ENCODE data around the gene LAGE3. TPM values are rescaled to one million over a fixed set of nuclear protein-coding genes. Genes with fewer than 3 reads are reported as not detected.
A peak's percentile ranks its signal among the peaks of the same experiment; 100 is the strongest.

The LAGE3 gene
- total RNA-seq, 4 donors from 2014 or later, result 3.0 to 28.4 (median 23.3) TPM; not detected in 1

- peak; percentile 36 for DNase-seq
- in situ Hi-C loops (cut with MboI; ENCODE audit: low pct_ligation_motif_present in 1 of 4, low pct_unique_long_range_greater_than_20kb in 1 of 4, low sequenced_read_pairs in 3 of 4), result no loop called here
- TF ChIP-seq CTCF (IDR thresholded peaks at IDR 0.05) (no peak), POLR2AphosphoS5 (IDR thresholded peaks at IDR 0.05) (peak; percentile 46 to 55 (median 52)), EP300 (IDR thresholded peaks at IDR 0.05; ENCODE audit: low read depth) (no peak), POLR2A (IDR thresholded peaks at IDR 0.05) (peak; percentile 26)
- no peaks in the 10 kb centered on the region for H3K27me3 ChIP-seq
- no peaks in the 10 kb centered on the region for H3K36me3 ChIP-seq
- intact Hi-C loops (cut with DNase I; ENCODE audit: low total_unique reads), result no loop called here
- peaks cover 3 to 16% (median 5%) of the 10 kb centered on the region in 4 donors for H3K4me1 ChIP-seq
- H3K4me3 ChIP-seq, result peak within 1 kb of the TSS; percentile 56 to 86 (median 72)
- peak within 1 kb of the TSS; percentile 82 to 92 (median 88) for H3K27ac ChIP-seq
- H3K9me3 ChIP-seq, result no peaks in the 10 kb centered on the region
- WGBS, 2 donors (ENCODE audit: low coverage in 1 of 2), result 44% methylated on average over 39 of the region's 93 CpGs; no CpG with 5 or more reads in 1 of the 2 donors
Measured at GRCh38 chrX:154436983-154437752, 41.9 kb downstream of the LAGE3 start, which contains the start of gene GDI1. GDI1 (plus strand) TSS chrX:154437154; CDS start chrX:154437255, 101 bp downstream.

GRCh38 chrX:154436374-154436982 lies 42.6 kb downstream of the LAGE3 start:
- 73% methylated on average over 34 of the region's 78 CpGs; no CpG with 5 or more reads in 1 of the 2 donors for WGBS, 2 donors (ENCODE audit: low coverage in 1 of 2)
- H3K9me3 ChIP-seq, result no peaks in the 10 kb centered on the region
- peak overlapping the region in 3 of 4 donors; percentile 56 to 86 (median 75) for H3K4me3 ChIP-seq
- in situ Hi-C loops (cut with MboI; ENCODE audit: low pct_ligation_motif_present in 1 of 4, low pct_unique_long_range_greater_than_20kb in 1 of 4, low sequenced_read_pairs in 3 of 4) (no loop called here), intact Hi-C loops (cut with DNase I; ENCODE audit: low total_unique reads) (no loop called here)
- no peaks in the 10 kb centered on the region for H3K36me3 ChIP-seq
- peak overlapping the region; percentile 82 to 92 (median 88) for H3K27ac ChIP-seq
- peaks cover 3 to 16% (median 5%) of the 10 kb centered on the region in 4 donors for H3K4me1 ChIP-seq
- DNase-seq, result peak; percentile 29
- no peaks in the 10 kb centered on the region for H3K27me3 ChIP-seq
- no peak for TF ChIP-seq EP300 (IDR thresholded peaks at IDR 0.05; ENCODE audit: low read depth)
- TF ChIP-seq CTCF (IDR thresholded peaks at IDR 0.05), result no peak
- TF ChIP-seq POLR2A (IDR thresholded peaks at IDR 0.05), result no peak

- H3K27ac ChIP-seq, result no peak overlapping the region
- TF ChIP-seq POLR2AphosphoS5 (IDR thresholded peaks at IDR 0.05) (no peak), POLR2A (IDR thresholded peaks at IDR 0.05) (no peak), CTCF (IDR thresholded peaks at IDR 0.05) (no peak), EP300 (IDR thresholded peaks at IDR 0.05; ENCODE audit: low read depth) (no peak)
- no peak for DNase-seq
- intact Hi-C loops (cut with DNase I; ENCODE audit: low total_unique reads) (no loop called here), in situ Hi-C loops (cut with MboI; ENCODE audit: low pct_ligation_motif_present in 1 of 4, low pct_unique_long_range_greater_than_20kb in 1 of 4, low sequenced_read_pairs in 3 of 4) (no loop called here)
- H3K36me3 ChIP-seq, result no peaks in the 10 kb centered on the region
- peaks cover 3 to 16% (median 5%) of the 10 kb centered on the region in 4 donors for H3K4me1 ChIP-seq
- WGBS, 2 donors (ENCODE audit: low coverage in 1 of 2), result 88% methylated on average over 19 of the region's 19 CpGs; no CpG with 5 or more reads in 1 of the 2 donors
- H3K27me3 ChIP-seq, result no peaks in the 10 kb centered on the region
- no peaks in the 10 kb centered on the region for H3K9me3 ChIP-seq
- no peak overlapping the region for H3K4me3 ChIP-seq
Measured at GRCh38 chrX:154435171-154435733, 43.8 kb downstream of the LAGE3 start.
